Measurements from ENCODE around the gene WDR91.

Gene WDR91

DNA sequence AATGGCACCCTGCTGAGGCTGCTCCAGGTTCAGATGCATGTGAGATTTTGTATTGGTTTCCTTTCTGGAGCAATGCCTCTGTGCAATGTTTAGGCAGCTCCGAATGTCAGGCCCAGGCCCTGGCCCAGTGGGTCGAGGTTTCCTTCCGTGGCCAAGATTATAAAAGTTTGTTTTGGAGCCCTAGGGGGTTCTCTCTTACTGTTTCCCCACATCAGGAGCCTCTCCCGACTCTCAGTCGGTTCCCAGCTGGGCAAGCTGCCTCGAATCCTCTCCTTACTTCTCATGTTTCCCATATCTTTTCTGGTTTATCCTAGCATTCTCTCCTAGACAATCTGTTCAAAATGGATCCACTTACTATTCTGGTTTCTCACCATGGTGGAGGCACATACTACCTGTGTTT lies 52.5 kb downstream of the WDR91 start:
- DNase-seq: no peak

DNA sequence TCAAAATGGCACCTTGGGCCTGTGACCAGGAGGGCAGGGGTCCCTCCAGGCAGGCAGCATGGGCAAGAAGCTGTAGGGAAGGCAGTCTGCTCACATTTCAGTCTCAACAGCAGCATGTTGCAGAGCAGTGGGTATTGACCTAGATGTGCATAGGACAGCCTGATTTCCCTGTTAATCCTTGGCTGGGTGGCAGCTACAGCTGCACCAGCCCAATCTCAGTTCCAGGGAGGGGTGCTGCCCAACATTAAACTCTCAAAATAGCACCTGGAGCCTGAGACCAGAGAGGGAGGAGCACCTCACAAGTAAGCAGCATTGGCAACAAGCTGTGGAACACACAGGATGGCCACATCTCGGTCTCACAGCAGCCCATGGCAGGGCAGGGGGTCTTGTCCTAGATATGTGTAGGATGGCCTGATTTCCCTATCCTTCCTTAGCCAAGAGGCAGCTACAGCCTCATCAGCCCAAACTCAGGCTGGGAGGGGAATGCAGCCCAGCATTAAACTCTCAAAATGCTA lies 53.1 kb downstream of the WDR91 start:
- no peak for DNase-seq

DNA sequence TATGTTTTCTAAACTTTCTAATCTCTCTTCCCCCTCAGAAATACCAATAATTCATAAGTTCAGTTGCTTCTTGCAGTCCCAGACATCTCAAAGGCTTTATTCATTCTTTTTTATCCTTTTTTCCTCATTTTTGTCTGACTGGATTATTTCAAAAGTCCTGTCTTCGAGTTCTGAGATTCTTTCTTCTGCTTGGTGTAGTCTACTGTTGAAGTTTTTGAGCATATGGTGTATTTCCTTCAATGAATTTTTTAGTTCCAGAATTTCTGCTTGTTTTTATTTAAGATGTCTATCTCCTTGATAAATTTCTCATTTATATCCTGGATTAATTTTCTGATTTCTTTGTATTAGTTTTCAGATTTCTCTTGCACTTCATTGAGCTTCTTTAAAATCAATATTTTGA lies 55.0 kb downstream of the WDR91 start:
- DNase-seq: no peak

DNA sequence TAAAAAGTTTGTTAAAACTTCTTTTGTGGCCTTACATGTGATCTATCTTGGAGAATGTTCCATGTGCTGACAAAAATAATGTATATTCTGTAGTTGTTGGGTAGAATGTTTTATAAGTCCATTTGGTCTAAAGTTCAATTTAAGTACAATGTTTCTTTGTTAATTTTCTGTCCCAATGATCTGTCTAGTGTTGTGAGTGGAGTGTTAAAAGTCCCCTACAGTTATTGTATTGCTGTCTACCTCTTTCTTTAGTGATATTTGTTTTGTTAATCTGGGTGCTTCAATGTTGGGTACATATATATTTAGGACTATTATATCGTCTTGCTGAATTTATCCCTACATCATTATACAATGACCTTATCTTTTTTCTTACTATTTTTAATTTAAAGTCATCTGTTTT lies 56.6 kb downstream of the WDR91 start:
- DNase-seq: no peak

DNA sequence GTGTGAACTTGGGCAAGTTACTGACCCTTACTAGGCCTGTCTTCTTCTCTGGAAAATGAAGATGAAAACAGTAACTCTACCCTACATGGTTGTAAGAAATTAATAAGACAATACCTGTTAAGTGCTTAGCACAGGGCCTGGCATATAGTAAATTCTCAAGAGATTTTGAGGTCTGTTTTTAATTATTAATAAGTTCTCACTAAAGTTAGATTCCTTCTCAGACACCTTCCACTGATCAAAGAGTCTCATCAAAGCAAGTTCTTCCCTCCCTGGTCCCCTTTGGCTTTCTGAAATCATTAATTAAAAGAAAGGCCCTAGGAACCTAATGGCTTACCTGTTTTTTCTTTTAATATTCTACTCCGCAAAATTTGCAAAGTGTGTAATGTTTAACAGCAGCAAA lies 58.9 kb downstream of the WDR91 start:
- no peak for DNase-seq

DNA sequence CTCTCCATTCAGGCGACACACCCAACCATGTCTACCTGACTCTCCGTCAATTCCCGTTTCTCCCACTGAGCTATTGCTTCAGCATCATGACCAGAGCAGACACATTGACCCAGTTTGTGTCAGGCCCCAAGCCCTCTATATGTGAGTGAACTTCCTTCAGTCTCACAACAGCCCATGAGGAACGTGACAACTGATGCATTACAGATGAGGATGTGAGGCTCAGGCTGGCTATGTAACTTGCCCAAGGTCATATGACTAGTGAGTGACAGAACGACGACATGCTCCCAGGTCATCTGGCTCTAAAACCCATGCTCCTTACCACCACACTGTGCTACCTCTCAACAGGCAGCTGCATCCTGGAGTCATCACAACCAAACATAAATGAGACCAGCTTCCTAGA lies 59.8 kb downstream of the WDR91 start:
- DNase-seq: no peak

DNA sequence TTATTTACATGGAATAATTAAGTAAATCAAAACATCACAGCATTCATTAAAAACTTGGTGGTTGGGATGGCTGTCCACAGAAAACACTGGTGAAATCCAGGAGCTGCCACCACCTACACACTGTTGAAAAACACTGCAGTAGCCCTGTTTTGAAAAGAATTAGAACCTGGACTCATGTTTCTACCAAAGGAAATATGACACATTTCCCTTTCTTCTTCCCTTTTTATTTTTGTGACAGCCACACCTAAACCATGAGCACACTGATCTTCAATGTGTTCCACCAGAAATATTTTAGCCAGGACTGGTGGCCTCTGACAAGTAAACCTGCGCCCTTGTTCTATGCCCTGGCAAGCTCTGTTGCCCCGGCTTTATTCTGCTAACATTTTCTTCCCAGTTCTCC lies 60.2 kb downstream of the WDR91 start:
- DNase-seq: no peak

DNA sequence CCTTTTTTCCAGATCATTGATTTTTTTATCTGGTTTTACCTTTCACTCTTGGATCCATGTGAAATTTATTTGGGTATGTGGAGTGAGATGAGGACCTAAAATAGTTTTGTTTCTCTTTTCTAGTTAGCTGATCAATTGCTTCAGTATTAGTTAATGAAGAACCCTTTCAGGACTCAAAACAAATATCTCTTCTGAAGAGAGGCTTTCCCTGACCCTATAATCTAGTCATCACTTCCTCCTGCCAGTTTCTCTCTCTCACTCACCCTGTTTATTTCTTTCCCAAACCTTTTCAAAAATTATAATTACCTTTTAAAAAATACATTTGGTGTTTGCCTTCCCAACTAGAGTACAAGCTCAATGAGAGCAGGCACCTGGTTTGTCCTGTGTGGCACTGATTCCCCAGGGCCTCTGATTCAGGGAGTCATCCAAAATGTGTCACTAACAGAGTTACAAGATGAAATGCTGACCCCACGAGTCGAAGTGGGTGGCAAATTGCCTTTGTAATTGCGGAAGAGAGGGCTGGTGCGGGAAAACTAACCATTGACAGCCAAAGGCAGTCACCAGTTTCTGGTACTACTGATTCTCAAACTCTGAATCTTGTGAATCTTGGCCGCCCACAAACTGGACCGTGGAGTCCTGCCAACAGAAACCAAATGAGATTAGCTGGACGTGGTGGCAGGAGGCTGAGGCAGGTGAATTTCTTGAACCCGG lies 61.1 kb downstream of the WDR91 start:
- no peak for DNase-seq

DNA sequence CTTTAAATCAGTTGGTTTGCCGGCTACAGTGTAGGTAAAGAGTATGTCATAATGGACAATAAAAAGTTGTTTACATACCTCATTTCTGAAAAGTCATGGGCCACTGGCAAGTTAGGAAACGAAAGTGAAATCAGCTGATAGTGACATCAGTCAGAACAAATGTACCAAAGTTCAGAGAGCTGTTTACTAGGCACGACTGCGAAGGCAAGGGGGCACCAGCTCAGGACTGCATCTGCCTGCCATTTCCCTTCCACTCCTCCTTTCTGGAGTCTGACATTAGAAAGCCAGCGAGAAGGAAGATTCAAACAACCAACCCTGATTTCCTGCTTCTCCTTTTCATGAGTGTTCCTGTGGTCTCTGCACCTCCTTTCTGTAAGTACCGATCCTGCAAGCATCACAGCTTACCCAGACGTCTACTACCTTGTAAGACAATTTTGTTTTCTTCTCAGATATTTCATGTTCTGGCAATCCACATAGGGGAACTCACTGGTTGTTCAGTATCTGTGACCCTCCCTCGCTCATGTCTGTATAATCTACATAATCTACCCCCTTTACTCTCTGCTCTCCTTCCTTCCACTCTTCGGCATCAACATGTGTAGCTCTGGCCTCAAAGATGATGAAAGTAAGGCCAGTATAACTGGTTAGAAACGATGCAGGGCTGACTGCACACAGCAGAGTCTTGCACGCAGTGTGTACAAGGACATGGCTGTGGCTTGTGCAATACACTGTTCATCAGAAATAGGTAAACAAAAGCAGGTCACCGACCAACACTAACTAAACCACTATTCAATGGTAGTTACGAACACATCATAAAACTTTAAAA lies 63.2 kb downstream of the WDR91 start, which contains the start of gene TMEM140:
TSS of gene TMEM140 (plus strand) at position 174 of the 823 bp plus-strand sequence. CDS start 16,370 bp downstream, outside the sequence.
- no peak for DNase-seq

DNA sequence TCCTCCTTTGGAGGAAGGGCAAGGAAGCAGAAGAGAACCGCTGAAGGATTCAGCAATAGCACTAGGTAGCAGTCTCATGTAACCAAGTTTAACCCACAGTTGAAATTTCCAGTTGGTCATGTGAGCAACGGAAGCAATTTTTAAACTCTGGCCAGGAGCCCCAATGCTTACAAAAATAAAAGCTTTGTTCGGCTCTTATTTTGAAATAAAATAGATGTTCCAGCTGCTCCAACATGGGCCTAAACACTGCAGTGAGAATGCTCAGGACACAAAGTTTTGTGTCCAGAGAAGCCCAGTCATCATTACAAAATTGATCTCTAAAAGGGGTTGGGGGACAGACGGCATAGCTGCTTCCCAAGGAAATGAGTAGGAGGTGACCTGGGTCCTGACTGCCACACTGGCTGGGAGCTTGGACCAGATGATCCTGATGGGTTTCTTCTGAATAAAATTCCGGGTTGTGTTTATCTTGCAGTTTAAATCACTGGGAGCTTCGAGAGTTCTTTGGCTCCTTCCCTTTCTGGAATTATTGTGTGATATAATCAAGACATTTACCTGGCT lies 63.9 kb downstream of the WDR91 start:
- no peak for DNase-seq

DNA sequence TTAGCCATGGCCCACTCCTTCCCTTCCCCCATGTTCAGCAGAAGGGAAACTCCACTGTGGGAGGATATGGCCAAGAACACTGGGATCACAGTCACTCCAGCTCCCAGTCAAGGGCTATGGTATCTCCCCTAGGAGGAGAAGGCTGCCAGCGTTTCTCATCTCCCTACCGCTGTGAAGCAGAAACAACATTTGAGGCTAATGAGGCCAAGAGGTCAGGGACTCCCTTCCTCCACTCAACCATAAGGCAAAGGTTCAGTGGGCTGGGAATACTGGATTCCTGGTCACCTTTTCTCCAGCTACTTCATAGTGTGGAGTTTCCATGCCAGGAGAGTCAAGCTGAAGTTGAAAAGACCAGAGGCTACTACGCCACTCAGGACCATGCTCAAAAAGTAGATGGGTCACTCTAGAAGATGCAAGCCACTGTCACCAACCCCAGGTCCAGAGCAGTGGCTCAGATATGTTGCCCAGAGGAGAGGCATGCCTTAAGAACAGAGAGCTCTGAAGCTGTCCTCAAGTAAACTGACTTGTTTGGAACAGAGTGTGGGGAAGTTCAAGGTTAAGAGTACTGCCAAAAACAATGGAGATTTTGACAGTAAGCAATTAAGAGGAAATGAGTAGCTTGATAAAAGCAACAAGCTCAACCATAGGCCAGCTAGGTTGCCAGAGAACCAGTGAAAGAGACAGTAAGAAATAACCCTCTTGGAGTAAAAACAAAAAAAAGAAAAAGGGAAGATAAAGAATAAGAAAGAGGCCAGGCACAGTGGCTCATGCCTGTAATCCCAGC lies 67.2 kb downstream of the WDR91 start:
- no peak for DNase-seq
